Measurements from ENCODE around the gene COL6A6.
"Not testable (repeated sequence)": the region's sequence is repeated elsewhere in the genome, so short reads cannot be mapped to it uniquely, and the experiment has no call there.

COL6A6 gene

DNA sequence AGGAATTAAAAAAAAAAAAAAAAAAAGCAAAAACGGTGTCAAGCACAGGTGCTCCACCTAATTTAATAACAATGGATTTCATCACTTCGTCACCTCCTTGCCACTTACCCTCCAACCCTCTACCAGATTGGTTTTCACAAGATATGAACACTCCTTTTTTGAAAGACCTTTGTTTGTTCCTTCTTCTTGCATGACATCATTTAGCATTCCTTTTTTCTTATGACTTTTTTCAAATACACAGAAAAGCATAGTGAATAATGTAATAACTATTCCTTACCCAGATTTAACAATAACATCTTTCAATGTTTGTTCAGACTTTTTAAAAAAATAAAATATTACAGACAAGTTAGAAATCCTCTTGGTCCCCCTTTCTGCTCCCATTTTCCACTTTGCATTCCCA is 16.3 kb downstream of the COL6A6 start:
- DNase-seq: no peak

DNA sequence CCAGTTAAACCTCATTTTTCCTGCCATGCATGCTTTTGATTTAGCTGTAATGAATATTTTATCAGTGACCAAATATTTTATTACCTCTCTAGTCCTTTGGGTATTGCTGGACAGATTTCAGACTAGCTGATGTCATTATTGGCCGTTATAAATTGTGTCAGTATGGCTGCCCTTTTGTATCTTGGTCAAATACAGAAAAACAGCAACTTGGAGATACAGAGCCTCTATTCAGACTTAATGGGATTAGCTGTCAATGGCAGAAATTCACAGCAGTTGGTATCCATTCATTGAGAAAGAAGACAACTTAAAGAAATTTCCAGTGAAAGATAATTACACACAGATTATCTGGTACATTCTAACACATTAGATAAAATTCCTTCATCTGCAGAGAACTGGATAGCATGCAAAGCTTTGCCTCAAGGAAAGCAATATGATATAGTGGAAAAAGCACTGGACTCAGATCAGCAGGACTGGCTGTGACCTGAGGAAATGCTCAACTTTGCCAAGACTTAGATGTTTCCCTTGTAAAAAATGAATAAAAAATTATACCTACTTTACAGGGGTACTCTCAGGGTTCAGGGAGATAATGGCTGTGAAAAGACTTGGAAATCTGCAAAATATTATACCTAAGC is 20.8 kb downstream of the COL6A6 start:
- no peak for DNase-seq

DNA sequence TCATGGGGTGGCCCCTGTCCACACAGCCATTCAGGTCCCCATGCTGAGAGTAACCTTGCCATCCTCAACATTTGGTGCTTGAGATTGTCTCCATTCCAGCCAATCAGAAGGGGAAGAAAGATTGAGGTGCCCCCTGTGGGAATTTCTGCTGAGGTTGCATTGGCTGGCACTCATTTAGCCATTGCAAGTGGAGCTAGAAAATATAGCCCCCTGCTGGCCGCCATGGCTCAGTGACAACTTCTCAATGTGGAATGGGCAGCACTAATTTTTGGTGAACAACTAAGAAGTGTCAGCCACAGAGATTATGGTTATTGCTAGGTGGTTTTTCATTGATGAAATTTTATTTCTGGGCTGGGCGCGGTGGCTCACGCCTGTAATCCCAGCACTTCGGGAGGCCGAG is 22.0 kb downstream of the COL6A6 start:
- peak; percentile 77 for DNase-seq

DNA sequence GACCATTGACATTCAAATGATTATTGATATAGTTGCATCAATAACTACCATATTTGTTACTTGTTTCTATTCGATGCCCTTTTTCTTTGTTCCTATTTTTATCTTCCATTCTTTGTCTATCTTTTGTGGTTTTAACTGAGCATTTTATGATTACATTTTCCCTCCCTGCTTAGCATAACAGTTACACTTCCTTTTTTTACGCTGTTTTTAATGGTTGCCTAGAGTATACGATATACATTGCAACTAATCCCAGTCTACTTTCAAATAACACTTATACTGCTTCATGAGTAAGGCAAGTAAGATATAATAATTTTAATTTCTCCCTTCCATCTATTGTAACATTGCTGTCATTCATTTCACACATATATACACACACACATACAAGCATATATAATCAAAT is 26.3 kb downstream of the COL6A6 start:
- no peak for DNase-seq

DNA sequence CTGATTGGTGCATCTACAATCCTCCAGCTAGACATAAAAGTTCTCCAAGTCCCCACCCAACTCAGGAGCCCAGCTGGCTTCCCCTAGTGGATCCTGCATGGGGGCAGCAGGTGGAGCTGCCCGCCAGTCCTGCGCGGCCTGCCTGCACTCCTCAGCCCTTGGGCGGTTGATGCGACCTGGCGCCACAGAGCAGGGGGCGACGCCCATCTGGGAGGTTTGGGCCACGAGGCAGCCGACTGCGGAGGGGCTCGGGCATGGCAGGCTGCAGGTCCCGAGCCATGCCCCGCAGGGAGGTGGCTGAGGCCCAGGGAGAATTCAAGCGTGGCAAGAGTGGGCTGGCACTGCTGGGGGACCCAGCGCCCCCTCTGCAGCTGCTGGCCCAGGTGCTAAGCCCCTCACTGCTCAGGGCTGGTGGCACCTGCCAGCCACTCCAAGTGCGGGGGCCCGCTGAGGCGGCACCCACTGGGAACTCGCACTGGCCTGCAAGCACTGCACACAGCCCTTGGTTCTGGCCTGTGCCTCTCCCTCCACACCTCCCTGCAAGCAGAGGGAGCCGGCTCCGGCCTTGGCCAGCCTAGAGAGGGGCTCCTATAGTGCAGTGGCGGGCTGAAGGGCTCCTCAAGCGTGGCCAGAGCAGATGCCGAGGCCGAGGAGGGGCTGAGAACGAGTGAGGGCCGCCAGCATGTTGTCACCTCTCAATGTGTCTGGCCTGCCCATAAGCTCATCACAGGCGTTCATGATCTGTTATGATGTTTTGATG is 30.1 kb downstream of the COL6A6 start:
- no peak for DNase-seq

DNA sequence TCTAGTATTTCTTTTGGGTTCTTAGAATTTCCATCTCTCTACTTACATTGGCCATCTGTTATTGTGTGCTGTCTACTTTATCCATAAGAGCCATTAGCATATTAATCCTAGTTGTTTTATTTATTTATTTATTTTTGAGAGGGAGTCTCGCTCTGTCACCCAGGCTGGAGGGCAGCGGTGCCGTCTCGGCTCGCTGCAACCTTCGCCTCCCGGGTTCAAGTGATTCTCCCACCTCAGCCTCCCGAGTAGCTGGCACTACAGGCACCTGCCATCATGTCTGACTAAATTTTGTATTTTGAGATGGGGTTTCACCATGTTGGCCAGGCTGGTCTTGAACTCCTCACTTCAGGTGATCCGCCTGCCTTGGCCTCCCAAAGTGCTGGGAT is 30.7 kb downstream of the COL6A6 start:
- DNase-seq: not testable (repeated sequence)

DNA sequence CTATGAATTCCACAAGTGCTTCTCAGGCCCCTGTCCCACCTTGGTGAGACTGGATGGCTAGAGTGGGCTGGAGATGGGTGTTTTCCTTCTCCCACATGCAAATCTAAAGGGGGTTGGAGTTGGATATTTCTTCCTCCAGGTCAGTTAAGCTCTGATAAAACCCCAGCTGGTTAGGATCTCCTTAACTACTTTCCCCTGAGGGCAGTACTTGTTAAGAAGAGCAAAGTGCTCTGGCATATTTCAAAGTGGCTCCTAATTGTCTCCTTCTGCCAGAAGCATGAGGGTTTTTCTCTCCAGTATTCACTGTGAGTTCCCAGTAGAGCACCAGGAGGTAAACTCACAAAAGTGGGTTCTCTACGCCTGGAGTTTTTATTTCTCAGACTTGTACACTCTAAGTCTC is 31.4 kb downstream of the COL6A6 start:
- DNase-seq: no peak

DNA sequence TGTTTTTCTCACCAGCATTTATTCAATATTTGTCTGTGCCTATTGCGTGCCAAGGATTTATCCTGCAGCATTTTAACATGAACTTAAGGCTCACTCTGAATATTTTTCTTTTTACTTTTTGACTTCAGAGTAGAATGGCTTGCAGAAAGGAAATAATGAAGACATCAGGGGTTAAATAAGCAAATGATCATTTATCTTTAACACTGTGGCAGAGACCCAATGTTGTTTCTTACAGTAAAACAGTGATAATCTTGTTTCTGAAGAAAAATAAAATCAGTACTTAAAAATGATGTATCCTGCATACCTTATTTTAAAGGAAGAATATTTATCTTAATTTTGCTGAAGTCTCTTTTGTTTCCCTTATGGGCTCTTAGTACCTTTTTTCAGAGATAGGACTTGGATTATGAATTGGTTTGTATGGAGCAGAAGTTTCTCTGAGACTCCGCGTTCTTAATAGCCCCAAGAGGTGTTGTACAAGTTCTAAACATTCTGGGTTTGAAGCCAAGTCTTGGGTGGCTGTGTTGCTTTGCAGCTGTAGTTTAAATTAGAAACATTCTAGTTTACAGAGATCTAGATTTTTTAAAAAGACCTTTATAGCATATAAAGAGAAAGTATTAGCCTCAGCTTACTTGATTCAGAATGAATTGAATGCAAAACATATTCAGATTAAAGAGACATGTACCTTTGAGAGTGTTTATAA is 40.5 kb downstream of the COL6A6 start:
- no peak for DNase-seq

DNA sequence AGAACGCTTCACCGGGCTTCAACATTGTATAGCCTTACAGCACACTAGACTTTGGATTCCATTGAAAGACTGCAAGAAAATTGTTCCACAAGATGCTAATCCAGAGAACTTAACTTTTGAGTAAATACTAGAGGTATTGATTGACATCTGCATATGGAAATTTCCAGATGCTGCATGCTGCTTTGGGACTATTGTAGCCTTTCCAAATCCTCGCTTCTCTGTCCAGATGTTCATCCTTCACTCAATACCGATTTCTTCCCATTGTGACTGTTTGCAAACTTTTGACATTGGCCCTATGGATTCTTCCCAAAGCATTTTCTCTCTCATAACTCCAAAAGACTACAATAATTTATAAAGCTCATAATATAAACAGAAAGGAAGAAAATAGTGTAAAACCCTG is 41.4 kb downstream of the COL6A6 start:
- DNase-seq: no peak

DNA sequence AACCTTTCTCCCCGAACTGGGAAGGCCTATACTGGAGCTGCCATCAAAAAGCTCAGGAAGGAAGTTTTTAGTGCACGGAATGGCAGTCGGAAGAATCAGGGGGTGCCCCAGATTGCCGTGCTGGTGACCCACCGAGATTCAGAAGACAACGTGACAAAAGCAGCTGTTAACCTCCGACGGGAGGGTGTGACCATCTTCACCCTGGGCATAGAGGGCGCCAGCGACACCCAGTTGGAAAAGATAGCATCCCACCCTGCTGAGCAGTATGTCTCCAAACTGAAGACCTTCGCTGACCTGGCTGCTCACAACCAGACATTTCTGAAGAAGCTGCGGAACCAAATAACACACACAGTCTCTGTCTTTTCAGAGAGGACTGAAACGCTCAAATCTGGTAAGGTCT is 48.2 kb downstream of the COL6A6 start:
- no peak for DNase-seq

Measured in NCI-H82 (cell line).